ENCODE data around the gene TTPAL. TPM values are rescaled to one million over a fixed set of nuclear protein-coding genes. Genes with fewer than 3 reads are reported as not detected.

TTPAL gene
- total RNA-seq, 4 donors from 2014 or later = 9.2 to 21.8 (median 13.8) TPM

DNA sequence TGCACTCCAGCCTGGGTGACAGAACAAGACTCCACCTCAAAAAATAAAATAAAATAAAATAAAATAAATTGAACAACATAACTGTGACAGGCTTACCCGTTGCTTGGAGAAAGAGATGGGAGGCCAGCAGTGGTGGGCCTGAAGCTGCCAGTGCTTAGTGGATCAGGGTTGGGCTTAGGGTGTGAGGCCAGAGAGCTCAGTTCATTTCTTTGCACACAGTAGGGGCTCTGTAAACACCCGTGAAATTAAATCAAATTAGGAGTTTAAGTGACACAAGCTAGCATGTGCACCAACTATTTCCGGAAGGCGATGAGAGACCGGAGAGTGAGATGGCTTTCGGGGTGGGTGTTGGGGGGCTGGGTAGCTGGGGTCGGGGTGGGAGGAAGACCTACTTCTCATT is 25.8 kb upstream of the TTPAL start:
- no peak for ATAC-seq
- 48 to 64% methylated on average over 2 to 4 of the region's 7 CpGs for WGBS, 2 donors (ENCODE audit: low coverage in 1 of 2)
- no peak for TF ChIP-seq EP300 (IDR thresholded peaks at IDR 0.05)
- no peak for TF ChIP-seq POLR2AphosphoS5 (IDR thresholded peaks at IDR 0.05)
- TF ChIP-seq, protein P1, sequence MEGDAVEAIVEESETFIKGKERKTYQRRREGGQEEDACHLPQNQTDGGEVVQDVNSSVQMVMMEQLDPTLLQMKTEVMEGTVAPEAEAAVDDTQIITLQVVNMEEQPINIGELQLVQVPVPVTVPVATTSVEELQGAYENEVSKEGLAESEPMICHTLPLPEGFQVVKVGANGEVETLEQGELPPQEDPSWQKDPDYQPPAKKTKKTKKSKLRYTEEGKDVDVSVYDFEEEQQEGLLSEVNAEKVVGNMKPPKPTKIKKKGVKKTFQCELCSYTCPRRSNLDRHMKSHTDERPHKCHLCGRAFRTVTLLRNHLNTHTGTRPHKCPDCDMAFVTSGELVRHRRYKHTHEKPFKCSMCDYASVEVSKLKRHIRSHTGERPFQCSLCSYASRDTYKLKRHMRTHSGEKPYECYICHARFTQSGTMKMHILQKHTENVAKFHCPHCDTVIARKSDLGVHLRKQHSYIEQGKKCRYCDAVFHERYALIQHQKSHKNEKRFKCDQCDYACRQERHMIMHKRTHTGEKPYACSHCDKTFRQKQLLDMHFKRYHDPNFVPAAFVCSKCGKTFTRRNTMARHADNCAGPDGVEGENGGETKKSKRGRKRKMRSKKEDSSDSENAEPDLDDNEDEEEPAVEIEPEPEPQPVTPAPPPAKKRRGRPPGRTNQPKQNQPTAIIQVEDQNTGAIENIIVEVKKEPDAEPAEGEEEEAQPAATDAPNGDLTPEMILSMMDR (IDR thresholded peaks at IDR 0.05) = no peak
- no peak for TF ChIP-seq POLR2A (IDR thresholded peaks at IDR 0.05)
- Histone ChIP-seq H3K27ac (no peak overlapping the region), H3K27me3 (peaks cover 6% of the 10 kb centered on the region), H3K9me3 (no peaks in the 10 kb centered on the region), H3K4me3 (no peak overlapping the region), H3K4me1 (no peaks in the 10 kb centered on the region), H3K36me3 (no peaks in the 10 kb centered on the region)

- Histone ChIP-seq H3K4me1 (no peaks in the 10 kb centered on the region), H3K9me3 (no peaks in the 10 kb centered on the region), H3K27me3 (peaks cover 6% of the 10 kb centered on the region), H3K4me3 (no peak overlapping the region), H3K36me3 (no peaks in the 10 kb centered on the region), H3K27ac (no peak overlapping the region)
- WGBS, 2 donors (ENCODE audit: low coverage in 1 of 2) = 0 to 35% methylated on average over 1 to 3 of the region's 3 CpGs
- TF ChIP-seq, protein P1 (IDR thresholded peaks at IDR 0.05) = no peak
- no peak for TF ChIP-seq EP300 (IDR thresholded peaks at IDR 0.05)
- no peak for TF ChIP-seq POLR2A (IDR thresholded peaks at IDR 0.05)
- TF ChIP-seq POLR2AphosphoS5 (IDR thresholded peaks at IDR 0.05) = no peak
- ATAC-seq = no peak
These were observed 25.3 kb upstream of the TTPAL start for GRCh38 chr20:44450281-44450889.

DNA sequence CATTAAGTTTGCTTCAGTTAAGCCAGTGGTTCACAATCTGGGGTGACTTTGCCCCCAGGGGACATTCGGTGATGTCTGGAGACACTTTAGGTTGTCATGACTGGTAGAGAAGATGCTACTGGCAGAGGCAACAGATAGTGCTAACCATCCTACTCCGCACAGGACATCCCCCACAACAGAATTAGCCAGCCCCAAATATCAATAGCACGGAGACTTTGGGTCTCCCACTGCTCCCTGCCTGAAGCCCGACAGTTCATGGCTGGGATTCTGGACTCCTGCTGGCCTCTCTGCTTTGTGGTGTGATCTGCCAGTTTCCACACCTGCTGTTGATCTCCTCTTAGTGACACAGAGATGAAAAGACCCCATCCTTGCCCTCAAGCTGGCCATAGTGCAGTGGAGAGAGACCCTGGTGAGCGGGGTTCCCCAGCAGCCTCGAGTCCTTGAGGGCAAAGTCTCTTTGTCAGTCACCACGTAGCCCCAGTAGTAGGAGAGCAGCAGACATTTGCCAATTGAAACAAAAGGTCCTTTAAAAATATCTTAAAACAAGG is 24.7 kb upstream of the TTPAL start:
- TF ChIP-seq, protein P1 (IDR thresholded peaks at IDR 0.05) = no peak
- TF ChIP-seq POLR2AphosphoS5 (IDR thresholded peaks at IDR 0.05) (no peak), EP300 (IDR thresholded peaks at IDR 0.05) (no peak), POLR2A (IDR thresholded peaks at IDR 0.05) (no peak)
- Histone ChIP-seq H3K4me3 (no peak overlapping the region), H3K27ac (no peak overlapping the region), H3K36me3 (no peaks in the 10 kb centered on the region), H3K9me3 (no peaks in the 10 kb centered on the region), H3K4me1 (no peaks in the 10 kb centered on the region), H3K27me3 (peaks cover 6% of the 10 kb centered on the region)
- 73 to 80% methylated on average over 1 to 3 of the region's 7 CpGs for WGBS, 2 donors (ENCODE audit: low coverage in 1 of 2)
- ATAC-seq = no peak

DNA sequence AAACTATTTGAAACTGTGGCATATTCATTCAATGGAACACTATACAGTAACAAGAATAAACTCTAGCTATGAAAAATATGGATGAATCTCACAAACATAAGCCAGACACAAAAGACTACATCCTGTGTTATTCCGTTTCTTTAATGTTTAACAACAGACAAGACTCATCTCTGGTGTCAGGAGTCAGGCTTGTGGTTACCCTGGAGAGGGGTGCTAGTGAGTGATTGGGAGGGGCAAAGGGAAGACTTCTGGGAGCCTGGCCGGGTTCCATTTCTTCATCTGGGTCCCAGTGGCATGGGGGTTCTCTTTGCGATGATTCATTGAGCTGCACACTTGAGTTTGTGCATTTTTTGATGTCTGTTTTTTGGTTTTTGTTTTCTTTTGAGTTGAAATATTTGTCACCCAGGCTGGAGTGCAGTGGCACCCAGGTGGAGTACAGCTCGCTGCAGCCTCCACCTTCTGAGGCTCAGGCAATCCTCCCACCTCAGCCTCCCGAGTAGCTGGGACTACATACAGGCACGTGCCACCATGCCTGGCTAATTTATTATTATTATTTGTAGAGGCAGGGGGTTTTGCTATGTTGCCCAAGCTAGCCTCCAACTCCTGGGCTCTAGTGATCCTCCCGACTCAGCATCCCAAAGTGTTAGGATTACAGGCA is 21.2 kb upstream of the TTPAL start:
- ATAC-seq = no peak
- no peaks in the 10 kb centered on the region for H3K36me3 ChIP-seq
- H3K27ac ChIP-seq = no peak overlapping the region
- no peak overlapping the region for H3K4me3 ChIP-seq
- H3K4me1 ChIP-seq = no peaks in the 10 kb centered on the region
- H3K27me3 ChIP-seq = peaks cover 6% of the 10 kb centered on the region
- 79% methylated on average over 6 to 7 of the region's 7 CpGs for WGBS, 2 donors (ENCODE audit: low coverage in 1 of 2)
- H3K9me3 ChIP-seq = no peaks in the 10 kb centered on the region
- TF ChIP-seq POLR2A (IDR thresholded peaks at IDR 0.05) (no peak), EP300 (IDR thresholded peaks at IDR 0.05) (no peak), POLR2AphosphoS5 (IDR thresholded peaks at IDR 0.05) (no peak)
- TF ChIP-seq, protein P1 (IDR thresholded peaks at IDR 0.05) = no peak

DNA sequence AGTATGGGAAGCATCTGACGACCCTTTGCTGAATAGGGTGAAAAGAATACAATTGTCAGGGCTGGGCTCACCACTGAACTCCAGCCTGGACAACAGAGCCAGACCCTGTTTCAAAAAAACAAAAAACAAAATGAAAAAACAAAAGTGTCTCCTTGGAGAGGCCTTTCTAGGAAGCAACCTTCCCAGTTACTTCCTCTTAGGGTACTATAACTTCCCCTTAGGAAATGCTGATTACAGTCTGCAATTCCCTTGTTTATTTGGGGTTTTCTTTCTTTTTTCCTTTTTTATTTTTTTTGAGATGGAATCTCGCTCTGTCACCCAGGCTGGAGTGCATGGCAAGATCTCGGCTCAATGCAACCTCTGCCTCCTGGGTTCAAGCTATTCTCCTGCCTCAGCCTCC is 20.5 kb upstream of the TTPAL start:
- H3K27me3 ChIP-seq = peaks cover 6% of the 10 kb centered on the region
- no peaks in the 10 kb centered on the region for H3K36me3 ChIP-seq
- TF ChIP-seq POLR2AphosphoS5 (IDR thresholded peaks at IDR 0.05) = no peak
- TF ChIP-seq POLR2A (IDR thresholded peaks at IDR 0.05) = no peak
- TF ChIP-seq, protein P1 (IDR thresholded peaks at IDR 0.05) = no peak
- no peaks in the 10 kb centered on the region for H3K4me1 ChIP-seq
- no peaks in the 10 kb centered on the region for H3K9me3 ChIP-seq
- no peak overlapping the region for H3K4me3 ChIP-seq
- ATAC-seq = no peak
- H3K27ac ChIP-seq = no peak overlapping the region
- 44 to 53% methylated on average over 2 to 3 of the region's 3 CpGs for WGBS, 2 donors (ENCODE audit: low coverage in 1 of 2)

Measured in gastroesophageal sphincter (tissue), 4 donors.